ENCODE measurements around the gene DOC2A.

- TF ChIP-seq CTCF (IDR thresholded peaks at IDR 0.05 in 8 of 11, conservative IDR thresholded peaks at IDR 0.05 in 3 of 11) = no peak
- TF ChIP-seq POLR2A (IDR thresholded peaks at IDR 0.05) = no peak
- peak in 1 of 3 donors; percentile 23 for TF ChIP-seq POLR2AphosphoS5 (IDR thresholded peaks at IDR 0.05)
Observed at GRCh38 chr16:29988346-29989075, 22.3 kb downstream of the DOC2A start.
